GM21737 (cell line): ENCODE results near the gene PRAME.
"Not testable (repeated sequence)": the region's sequence is repeated elsewhere in the genome, so short reads cannot be mapped to it uniquely, and the experiment has no call there.

Experiments used
- ATAC-seq: cut with Tn5 transposase; IDR thresholded peaks from one replicate; pipeline ENCODE4 v1.9.1; 2021; ENCODE audit warnings: mild to moderate bottlenecking, moderate library complexity; ENCODE audit not compliant: unreplicated experiment

Gene PRAME, protein sequence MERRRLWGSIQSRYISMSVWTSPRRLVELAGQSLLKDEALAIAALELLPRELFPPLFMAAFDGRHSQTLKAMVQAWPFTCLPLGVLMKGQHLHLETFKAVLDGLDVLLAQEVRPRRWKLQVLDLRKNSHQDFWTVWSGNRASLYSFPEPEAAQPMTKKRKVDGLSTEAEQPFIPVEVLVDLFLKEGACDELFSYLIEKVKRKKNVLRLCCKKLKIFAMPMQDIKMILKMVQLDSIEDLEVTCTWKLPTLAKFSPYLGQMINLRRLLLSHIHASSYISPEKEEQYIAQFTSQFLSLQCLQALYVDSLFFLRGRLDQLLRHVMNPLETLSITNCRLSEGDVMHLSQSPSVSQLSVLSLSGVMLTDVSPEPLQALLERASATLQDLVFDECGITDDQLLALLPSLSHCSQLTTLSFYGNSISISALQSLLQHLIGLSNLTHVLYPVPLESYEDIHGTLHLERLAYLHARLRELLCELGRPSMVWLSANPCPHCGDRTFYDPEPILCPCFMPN

DNA sequence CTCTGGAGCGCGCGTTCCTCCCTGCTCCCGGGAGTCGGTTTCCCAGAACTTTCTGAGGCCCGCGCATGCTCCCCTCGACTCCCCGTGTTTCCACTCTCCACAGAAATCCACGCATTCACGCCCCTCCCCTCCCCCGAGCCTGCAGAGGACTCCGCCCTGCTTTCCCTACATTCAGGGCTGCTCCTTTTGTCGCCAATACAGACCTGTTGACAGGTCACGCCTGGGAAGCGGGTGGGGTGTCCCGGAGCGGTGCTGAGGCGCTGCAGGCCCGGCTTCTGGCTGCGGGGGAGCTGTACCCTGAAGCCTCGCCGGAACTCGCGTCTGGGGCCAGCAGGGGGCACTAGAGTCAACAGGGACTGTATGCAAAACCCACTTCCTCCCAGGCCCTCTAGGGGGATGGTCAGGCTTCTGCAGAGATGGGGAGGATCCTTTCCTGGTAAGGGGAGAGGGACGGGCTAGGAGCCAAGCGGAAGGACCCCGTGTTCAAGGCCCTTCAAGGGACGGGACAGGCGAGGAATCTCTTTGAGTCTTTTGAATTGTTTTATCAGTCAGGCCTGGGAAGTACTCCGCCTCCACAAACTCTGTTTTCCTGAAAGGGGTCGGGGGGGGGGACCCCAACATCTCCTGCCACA is at the start of gene PRAME:
Gene PRAME, minus strand, starts transcription at position 294 of the 632 bp plus-strand sequence. CDS start 2,433 bp downstream, outside the sequence.
- no peak for ATAC-seq

DNA sequence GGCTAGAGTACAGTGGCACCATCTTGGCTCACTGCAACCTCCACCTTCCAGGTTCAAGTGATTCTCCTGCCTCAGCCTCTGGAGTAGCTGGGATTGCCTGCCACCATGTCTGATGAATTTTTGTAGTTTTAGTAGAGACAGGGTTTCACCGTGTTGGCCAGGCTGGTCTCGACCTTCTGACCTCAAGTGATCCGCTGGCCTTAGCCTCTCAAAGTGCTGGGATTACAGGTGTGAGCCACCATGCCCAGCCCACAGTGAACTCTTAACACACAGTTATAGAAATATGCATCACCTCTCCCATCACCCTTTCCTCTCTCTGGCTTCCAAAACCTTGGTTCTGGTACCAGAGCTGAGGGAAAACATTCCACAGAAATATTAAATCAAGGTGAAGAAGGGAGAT is 49.0 kb upstream of the PRAME start:
- ATAC-seq: not testable (repeated sequence)

GRCh38 chr22:22605074-22605404 is 46.0 kb upstream of the PRAME start:
- no peak for ATAC-seq

- no peak for ATAC-seq
These were observed 45.4 kb upstream of the PRAME start for GRCh38 chr22:22604326-22605073.

DNA sequence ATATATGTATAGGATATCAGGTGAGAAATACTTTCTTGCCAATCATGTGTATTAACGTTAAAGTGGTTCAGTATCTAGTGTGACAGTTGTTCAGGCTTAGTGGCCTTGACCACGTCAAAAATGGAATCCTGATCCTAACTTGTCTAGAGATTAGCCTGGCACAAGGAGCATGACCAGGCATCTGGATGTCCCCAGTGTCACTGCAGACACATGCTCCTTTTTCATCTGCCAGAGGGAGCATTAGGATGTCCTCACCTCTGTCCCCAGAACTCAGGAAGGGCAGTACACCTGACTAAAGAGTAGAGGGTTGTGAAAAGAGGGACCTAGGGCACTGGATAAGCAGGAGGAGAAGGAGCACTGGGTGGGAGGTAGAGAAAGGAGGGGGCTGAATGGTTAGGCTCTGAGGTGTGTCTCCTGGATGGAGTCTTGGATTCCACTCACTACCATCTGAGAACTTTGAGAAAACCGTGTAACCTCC is 44.4 kb upstream of the PRAME start:
- no peak for ATAC-seq

DNA sequence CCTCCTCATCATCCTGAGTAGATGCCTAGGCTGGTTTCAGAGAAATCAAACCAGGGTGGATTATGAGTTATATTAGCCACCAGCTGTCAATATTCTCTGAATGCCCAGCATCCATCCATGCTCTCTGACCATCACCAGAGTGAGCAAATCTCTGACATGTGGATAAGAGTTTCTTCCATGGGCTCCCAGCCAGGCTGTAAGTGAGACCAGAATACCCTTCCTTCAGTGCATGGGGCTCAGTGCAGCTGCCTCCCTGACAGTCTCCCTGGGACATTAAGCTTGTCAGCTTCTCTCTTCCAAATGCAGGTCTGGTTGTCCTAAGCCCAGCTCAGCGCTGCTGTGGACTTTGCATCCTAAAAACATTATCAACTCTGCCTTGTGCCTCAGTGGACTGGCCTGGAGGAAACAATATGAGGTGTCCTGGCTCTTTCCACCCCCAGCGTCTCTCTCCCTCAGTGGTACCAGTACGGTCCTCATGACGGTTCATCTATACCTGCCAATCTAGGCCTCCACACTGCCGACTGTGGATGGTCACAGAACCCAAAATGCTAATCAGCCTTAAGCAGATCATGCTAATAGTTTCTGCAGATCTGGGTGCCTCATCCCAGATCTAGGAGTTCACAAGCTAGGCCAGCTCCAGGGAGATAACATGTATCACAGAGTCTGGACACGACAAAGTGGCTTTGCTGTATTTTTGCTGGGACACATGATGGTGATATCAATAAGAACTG is 41.6 kb upstream of the PRAME start:
- no peak for ATAC-seq

- no peak for ATAC-seq
These were observed 40.2 kb upstream of the PRAME start for GRCh38 chr22:22599248-22599647.

DNA sequence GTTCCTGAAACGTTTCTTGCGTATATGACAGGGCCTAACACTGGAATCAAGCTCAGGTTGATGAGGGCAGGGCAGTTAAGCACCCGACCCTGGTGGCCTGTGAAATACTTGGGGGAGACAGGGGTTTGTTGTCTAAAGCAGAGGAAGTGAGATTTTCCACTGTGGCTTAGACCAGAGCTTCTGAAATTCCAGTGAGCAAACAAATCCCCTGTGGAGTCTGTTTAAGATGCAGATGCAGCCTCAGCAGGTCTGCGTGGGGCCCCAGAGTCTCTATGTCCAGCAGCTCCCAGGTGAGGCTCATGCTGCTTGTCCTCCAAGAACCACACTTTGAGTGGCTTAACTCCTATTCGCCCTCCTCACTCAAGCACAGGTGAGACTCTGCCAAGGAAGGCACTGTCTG is 39.1 kb upstream of the PRAME start:
- no peak for ATAC-seq

- ATAC-seq: no peak
These were observed 36.2 kb upstream of the PRAME start for GRCh38 chr22:22595001-22595835.

DNA sequence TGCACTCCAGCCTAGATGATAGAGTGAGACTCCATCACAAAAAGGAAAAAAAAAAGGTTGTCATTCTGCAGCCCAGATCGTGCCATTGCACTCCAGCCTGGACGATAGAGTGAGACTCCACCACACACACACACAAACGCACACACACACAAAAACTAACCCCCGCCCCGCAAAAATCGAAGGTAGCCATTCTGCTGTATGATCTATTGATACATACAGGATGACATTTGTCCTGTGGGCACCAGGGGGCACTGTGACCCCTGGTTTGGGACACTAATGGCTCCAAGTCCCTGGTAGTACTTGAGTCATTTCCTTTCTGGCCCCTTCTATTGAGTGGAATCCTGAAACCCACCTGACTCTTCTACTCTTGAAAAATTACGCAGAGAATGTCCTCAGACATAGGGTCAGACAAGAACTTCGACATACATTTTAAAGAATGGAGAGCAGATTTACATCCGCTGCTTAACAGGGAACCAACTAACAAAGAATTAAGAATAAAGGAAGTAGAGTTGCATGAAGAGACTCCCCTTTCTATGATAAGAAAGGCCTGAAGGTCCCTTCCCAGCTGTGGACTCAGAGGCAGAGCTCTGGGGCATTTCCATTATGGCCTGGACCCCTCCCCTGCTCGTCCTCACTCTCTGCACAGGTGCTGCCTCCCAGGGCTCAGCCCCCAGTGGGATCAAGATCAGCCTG is 35.0 kb upstream of the PRAME start:
- ATAC-seq: no peak

DNA sequence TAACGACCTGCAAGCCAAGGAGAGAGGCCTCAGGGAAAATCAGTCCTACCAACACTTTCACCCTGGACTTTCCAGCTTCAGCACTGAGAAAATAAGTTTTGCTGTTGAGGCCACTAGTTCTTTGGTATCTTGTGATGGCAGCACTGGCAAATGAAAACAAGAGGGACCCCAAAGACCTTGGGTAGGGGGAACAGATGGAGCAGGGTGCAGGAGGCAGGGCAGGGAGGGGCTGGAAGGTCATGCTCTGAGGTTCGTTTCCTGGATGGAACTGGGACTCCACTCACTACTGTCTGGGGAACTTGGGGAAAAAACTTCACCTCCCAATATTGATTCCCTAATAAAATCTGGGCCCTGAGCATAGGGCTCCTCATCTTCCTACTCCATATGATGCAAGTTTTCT is 34.2 kb upstream of the PRAME start:
- ATAC-seq: no peak

DNA sequence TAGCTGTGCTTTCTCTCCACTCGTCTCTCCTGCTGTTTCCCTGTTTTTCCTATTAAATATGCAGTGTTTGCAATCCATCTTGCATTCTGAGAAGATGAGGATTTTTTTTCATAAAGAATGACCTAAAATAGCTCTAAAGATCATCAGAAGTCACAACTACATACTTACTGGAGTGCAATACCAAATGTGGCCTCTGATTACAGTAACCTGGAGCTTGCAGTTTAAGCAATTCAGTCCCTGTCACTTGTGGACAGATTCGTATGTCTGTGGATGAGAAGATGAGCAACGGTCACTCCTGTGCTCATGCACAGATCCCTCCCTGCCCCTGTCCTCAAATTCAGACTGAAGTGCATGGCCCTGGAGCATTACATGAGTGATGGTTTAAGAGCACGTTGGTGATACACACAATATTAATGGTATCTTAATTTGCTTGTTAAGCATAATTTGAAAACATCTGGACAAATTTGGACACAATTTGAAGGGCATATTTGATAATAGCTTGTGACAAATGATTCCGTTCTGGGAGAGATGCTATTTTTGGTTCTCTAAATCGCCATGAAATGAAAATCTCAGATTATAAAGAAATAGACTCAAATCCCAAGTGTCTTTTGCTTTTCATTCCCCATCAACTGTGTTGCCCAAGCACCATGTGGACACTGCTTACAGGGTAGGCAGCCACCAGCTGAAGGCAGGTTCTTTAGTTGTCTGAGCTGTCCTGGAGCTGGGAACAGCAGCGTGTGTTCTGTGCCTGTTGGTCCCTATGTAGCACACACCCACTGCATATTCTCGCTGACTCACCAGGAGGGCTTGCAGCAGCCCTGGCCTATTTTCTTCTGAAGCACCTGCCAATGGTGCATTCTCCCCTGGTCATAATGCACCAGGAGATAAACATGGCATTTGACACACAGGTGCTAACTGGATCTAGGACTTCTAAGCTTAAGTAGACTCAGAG is 32.6 kb upstream of the PRAME start:
- ATAC-seq: no peak

DNA sequence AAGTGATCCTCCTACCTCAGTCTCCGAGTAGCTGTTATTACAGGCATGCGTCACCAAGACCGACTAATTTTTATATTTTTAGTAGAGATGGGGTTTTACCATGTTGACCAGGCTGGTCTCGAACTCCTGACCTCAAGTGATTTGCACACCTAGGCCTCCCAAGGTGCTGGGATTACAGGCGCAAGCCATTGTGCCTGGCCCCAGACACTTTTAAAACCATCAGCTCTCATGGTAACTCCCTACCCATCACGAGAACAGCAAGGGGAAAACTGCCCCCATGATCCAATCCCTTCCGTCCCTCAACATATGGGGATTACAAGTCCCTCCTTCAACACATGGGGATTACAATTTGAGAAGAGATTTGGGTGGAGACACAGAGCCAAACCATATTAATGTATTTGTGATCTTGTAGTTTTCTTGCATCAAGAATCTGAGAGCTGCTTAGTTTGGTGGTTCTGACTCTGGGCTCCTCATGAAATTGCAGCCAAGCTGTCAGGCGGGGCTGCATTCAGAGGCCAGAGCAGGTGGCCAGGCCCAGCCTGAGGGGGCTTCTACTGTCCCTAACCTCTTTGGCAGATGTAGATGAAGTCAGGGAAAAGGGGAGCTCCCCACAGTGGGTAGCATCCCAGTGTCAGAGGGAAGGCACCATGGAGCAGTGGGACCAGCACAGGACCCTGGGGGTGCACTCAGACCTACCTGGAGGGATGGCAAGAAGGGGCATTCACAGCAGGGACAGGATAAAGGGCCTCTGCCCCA is 31.2 kb upstream of the PRAME start:
- ATAC-seq: no peak

GRCh38 chr22:22588485-22589164 is 29.6 kb upstream of the PRAME start:
- ATAC-seq: no peak

DNA sequence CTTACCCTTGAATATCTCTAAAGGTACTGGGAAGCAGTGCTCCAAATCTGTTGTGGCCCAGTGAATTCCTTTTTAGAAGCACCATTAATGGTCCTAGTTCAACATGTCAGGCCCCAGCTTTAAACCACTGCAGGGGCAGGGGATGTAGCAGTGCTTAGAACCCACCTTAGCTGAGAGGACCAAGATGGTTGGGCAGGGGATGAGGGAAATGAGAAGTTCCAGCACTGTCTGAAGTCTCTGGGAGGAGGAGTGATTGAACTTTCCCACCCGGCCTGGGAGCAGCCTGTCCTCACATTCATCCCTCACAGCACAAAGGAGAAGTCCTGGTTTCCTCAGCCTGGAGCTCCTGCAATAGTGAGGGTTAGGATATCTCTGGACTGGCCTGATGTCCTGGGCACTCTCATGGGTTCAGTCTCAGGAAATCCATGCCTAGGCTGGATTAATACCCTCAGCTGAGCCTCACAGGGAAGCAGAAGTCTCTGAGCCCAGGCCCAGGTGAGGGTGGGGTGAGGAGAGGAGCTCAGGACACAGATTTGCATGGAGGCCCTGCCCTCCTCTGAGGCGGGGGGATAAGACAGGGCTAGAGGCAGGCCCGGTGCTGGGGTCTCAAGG is 28.6 kb upstream of the PRAME start:
- ATAC-seq: no peak

GRCh38 chr22:22584722-22585121 is 25.7 kb upstream of the PRAME start:
- ATAC-seq: no peak

DNA sequence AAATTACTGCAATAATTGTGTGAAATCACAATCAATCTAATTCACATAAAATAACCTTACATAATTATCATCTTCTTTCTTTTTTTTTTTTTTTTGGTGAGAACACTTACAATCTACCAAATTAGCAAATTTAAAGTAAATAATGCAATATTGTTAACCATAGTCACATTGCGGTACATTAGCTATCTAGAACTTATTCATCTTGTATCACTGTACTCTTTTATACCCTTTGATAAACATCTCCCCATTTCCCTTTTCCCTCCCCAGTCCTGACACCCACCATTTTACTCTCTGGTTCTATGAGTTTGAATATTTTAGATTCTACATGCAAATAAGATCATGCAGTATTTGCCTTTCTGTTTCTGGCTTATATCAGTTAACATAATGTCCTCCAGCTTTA is 24.0 kb upstream of the PRAME start:
- no peak for ATAC-seq
